GM23338 (cell line): ENCODE measurements around the gene TPP2.

Experiments used
- CREB1 ChIP-seq: fragments of 250-450 bp; sonication (Bioruptor Pico); IDR thresholded peaks from 2 replicates; pipeline ENCODE4 v1.5.0; 2020; ENCODE audit warnings: low read depth, mild to moderate bottlenecking, moderate library complexity
- EZH2 ChIP-seq: fragments of 200-600 bp; sonication (generic); IDR thresholded peaks from one replicate; pipeline ENCODE4 v1.8.0; 2017; ENCODE audit warnings: antibody characterized with exemption, mild to moderate bottlenecking, low read depth; ENCODE audit not compliant: unreplicated experiment
- EZH2phosphoT487 ChIP-seq: fragments of 200-600 bp; sonication (generic); IDR thresholded peaks from one replicate; pipeline ENCODE4 v1.8.1; 2018; ENCODE audit warnings: antibody characterized with exemption; ENCODE audit not compliant: unreplicated experiment
- JUNB ChIP-seq: IDR thresholded peaks from one replicate; pipeline ENCODE4 v1.6.1; 2016; ENCODE audit warnings: antibody characterized with exemption; ENCODE audit not compliant: unreplicated experiment
- NANOG ChIP-seq: IDR thresholded peaks from 2 replicates; pipeline ENCODE4 v1.6.1; 2016; ENCODE audit warnings: antibody characterized with exemption, borderline replicate concordance
- POLR2AphosphoS5 ChIP-seq: IDR thresholded peaks from 2 replicates; pipeline ENCODE4 v1.6.1; 2016; ENCODE audit warnings: antibody characterized with exemption, low read depth
- STAT1 ChIP-seq: IDR thresholded peaks from one replicate; pipeline ENCODE4 v1.6.1; 2016; ENCODE audit warnings: antibody characterized with exemption; ENCODE audit not compliant: unreplicated experiment
- ZNF114 ChIP-seq: fragments of 250-450 bp; sonication (Bioruptor Pico); IDR thresholded peaks from 2 replicates; pipeline ENCODE4 v1.5.0; 2020; ENCODE audit warnings: mild to moderate bottlenecking, moderate library complexity
- ZNF331 ChIP-seq: fragments of 250-450 bp; sonication (Bioruptor Pico); IDR thresholded peaks from 2 replicates; pipeline ENCODE4 v1.5.0; 2020; ENCODE audit warnings: low read depth, mild to moderate bottlenecking, moderate library complexity
- TF ChIP-seq, protein P1 (sequence below): IDR thresholded peaks from one replicate; pipeline ENCODE4 v1.6.1; 2018; ENCODE audit warnings: antibody characterized with exemption; ENCODE audit not compliant: unreplicated experiment
- TF ChIP-seq, protein P2 (sequence below), 2 experiments: fragments of 200-600 bp in 1 of 2; sonication (generic) in 1 of 2; conservative IDR thresholded peaks; 2 replicates each; pipeline versions ENCODE4 v1.5.1 to v1.6.1; 2016 to 2017; ENCODE audit warnings: antibody characterized with exemption in 2 of 2, low read depth in 2 of 2, mild to moderate bottlenecking in 2 of 2, moderate library complexity in 1 of 2
- TF ChIP-seq, protein P3 (sequence below): IDR thresholded peaks from 2 replicates; pipeline ENCODE4 v1.6.1; 2016; ENCODE audit warnings: antibody characterized with exemption
- TF ChIP-seq, protein P4 (sequence below): fragments of 250-450 bp; sonication (Bioruptor Pico); IDR thresholded peaks from 2 replicates; pipeline ENCODE4 v1.5.0; 2020; ENCODE audit warnings: mild to moderate bottlenecking, moderate library complexity

DNA sequence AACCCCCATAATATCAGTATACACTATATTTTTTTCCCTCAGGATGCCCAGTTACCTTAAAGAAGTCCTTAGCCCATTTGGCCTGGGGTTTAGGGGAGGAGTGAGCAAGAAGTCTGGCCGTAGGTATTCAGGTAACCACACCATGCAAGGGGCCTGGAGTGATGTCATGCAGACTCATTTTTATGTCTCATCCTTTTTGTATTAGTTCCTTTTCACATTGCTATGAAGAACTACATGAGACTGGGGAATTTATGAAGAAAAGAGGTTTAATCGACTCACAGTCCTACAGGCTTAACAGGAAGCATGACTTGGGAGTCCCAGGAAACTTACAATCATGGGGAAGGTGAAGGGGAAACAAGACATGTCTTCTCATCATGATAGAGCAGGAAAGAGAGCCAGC, 12.2 kb downstream of the TPP2 start:
- TF ChIP-seq EZH2 (no peak), POLR2AphosphoS5 (no peak), JUNB (no peak), ZNF331 (CRISPR knock-in tag) (no peak), CREB1 (CRISPR knock-in tag) (no peak), NANOG (no peak), EZH2phosphoT487 (no peak), STAT1 (no peak), ZNF114 (CRISPR knock-in tag) (no peak)
- TF ChIP-seq, protein P1, sequence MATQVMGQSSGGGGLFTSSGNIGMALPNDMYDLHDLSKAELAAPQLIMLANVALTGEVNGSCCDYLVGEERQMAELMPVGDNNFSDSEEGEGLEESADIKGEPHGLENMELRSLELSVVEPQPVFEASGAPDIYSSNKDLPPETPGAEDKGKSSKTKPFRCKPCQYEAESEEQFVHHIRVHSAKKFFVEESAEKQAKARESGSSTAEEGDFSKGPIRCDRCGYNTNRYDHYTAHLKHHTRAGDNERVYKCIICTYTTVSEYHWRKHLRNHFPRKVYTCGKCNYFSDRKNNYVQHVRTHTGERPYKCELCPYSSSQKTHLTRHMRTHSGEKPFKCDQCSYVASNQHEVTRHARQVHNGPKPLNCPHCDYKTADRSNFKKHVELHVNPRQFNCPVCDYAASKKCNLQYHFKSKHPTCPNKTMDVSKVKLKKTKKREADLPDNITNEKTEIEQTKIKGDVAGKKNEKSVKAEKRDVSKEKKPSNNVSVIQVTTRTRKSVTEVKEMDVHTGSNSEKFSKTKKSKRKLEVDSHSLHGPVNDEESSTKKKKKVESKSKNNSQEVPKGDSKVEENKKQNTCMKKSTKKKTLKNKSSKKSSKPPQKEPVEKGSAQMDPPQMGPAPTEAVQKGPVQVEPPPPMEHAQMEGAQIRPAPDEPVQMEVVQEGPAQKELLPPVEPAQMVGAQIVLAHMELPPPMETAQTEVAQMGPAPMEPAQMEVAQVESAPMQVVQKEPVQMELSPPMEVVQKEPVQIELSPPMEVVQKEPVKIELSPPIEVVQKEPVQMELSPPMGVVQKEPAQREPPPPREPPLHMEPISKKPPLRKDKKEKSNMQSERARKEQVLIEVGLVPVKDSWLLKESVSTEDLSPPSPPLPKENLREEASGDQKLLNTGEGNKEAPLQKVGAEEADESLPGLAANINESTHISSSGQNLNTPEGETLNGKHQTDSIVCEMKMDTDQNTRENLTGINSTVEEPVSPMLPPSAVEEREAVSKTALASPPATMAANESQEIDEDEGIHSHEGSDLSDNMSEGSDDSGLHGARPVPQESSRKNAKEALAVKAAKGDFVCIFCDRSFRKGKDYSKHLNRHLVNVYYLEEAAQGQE, result no peak
- TF ChIP-seq, protein P2, sequence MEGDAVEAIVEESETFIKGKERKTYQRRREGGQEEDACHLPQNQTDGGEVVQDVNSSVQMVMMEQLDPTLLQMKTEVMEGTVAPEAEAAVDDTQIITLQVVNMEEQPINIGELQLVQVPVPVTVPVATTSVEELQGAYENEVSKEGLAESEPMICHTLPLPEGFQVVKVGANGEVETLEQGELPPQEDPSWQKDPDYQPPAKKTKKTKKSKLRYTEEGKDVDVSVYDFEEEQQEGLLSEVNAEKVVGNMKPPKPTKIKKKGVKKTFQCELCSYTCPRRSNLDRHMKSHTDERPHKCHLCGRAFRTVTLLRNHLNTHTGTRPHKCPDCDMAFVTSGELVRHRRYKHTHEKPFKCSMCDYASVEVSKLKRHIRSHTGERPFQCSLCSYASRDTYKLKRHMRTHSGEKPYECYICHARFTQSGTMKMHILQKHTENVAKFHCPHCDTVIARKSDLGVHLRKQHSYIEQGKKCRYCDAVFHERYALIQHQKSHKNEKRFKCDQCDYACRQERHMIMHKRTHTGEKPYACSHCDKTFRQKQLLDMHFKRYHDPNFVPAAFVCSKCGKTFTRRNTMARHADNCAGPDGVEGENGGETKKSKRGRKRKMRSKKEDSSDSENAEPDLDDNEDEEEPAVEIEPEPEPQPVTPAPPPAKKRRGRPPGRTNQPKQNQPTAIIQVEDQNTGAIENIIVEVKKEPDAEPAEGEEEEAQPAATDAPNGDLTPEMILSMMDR (conservative IDR thresholded peaks at IDR 0.05; ENCODE audit: low read depth in 2 of 2), result no peak
- TF ChIP-seq, protein P3, sequence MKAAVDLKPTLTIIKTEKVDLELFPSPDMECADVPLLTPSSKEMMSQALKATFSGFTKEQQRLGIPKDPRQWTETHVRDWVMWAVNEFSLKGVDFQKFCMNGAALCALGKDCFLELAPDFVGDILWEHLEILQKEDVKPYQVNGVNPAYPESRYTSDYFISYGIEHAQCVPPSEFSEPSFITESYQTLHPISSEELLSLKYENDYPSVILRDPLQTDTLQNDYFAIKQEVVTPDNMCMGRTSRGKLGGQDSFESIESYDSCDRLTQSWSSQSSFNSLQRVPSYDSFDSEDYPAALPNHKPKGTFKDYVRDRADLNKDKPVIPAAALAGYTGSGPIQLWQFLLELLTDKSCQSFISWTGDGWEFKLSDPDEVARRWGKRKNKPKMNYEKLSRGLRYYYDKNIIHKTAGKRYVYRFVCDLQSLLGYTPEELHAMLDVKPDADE, result no peak
- TF ChIP-seq, protein P4, sequence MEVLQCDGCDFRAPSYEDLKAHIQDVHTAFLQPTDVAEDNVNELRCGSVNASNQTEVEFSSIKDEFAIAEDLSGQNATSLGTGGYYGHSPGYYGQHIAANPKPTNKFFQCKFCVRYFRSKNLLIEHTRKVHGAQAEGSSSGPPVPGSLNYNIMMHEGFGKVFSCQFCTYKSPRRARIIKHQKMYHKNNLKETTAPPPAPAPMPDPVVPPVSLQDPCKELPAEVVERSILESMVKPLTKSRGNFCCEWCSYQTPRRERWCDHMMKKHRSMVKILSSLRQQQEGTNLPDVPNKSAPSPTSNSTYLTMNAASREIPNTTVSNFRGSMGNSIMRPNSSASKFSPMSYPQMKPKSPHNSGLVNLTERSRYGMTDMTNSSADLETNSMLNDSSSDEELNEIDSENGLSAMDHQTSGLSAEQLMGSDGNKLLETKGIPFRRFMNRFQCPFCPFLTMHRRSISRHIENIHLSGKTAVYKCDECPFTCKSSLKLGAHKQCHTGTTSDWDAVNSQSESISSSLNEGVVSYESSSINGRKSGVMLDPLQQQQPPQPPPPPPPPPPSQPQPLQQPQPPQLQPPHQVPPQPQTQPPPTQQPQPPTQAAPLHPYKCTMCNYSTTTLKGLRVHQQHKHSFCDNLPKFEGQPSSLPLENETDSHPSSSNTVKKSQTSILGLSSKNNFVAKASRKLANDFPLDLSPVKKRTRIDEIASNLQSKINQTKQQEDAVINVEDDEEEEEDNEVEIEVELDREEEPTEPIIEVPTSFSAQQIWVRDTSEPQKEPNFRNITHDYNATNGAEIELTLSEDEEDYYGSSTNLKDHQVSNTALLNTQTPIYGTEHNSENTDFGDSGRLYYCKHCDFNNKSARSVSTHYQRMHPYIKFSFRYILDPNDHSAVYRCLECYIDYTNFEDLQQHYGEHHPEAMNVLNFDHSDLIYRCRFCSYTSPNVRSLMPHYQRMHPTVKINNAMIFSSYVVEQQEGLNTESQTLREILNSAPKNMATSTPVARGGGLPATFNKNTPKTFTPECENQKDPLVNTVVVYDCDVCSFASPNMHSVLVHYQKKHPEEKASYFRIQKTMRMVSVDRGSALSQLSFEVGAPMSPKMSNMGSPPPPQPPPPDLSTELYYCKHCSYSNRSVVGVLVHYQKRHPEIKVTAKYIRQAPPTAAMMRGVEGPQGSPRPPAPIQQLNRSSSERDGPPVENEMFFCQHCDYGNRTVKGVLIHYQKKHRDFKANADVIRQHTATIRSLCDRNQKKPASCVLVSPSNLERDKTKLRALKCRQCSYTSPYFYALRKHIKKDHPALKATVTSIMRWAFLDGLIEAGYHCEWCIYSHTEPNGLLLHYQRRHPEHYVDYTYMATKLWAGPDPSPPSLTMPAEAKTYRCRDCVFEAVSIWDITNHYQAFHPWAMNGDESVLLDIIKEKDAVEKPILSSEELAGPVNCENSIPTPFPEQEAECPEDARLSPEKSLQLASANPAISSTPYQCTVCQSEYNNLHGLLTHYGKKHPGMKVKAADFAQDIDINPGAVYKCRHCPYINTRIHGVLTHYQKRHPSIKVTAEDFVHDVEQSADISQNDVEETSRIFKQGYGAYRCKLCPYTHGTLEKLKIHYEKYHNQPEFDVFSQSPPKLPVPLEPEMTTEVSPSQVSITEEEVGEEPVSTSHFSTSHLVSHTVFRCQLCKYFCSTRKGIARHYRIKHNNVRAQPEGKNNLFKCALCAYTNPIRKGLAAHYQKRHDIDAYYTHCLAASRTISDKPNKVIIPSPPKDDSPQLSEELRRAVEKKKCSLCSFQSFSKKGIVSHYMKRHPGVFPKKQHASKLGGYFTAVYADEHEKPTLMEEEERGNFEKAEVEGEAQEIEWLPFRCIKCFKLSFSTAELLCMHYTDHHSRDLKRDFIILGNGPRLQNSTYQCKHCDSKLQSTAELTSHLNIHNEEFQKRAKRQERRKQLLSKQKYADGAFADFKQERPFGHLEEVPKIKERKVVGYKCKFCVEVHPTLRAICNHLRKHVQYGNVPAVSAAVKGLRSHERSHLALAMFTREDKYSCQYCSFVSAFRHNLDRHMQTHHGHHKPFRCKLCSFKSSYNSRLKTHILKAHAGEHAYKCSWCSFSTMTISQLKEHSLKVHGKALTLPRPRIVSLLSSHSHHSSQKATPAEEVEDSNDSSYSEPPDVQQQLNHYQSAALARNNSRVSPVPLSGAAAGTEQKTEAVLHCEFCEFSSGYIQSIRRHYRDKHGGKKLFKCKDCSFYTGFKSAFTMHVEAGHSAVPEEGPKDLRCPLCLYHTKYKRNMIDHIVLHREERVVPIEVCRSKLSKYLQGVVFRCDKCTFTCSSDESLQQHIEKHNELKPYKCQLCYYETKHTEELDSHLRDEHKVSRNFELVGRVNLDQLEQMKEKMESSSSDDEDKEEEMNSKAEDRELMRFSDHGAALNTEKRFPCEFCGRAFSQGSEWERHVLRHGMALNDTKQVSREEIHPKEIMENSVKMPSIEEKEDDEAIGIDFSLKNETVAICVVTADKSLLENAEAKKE, result no peak
